Prostate gland (tissue), 2 donors: Measurements from ENCODE around the gene ARRDC3. TPM values are rescaled to one million over a fixed set of nuclear protein-coding genes. Genes with fewer than 3 reads are reported as not detected.
"Not testable (repeated sequence)": the region's sequence is repeated elsewhere in the genome, so short reads cannot be mapped to it uniquely, and the experiment has no call there.

Source experiments
- DNase-seq: peaks from one replicate; pipeline ENCODE4 v3.0.0-alpha.2; 2019; ENCODE audit warnings: low spot score
- H3K27ac ChIP-seq, 2 donors: fragments of 200-600 bp; sonication (generic); 2 replicates each; pipeline ENCODE4 v1.5.1; 2017 to 2019
- H3K27me3 ChIP-seq: fragments of 200-600 bp; sonication (generic); replicated peaks from 2 replicates; pipeline ENCODE4 v1.5.1; 2019; ENCODE audit not compliant: insufficient read depth
- H3K36me3 ChIP-seq, 2 donors: fragments of 200-600 bp; sonication (generic); 1 replicate in 1 of 2; 2 replicates in 1 of 2; pipeline versions ENCODE4 v1.5.1 to v1.8.1; 2017 to 2019
- H3K4me1 ChIP-seq: fragments of 200-600 bp; sonication (generic); replicated peaks from 2 replicates; pipeline ENCODE4 v1.5.1; 2019
- H3K4me3 ChIP-seq, 2 donors: fragments of 200-600 bp; sonication (generic); 2 replicates each; pipeline ENCODE4 v1.5.1; 2017 to 2019
- H3K9me3 ChIP-seq: fragments of 200-600 bp; sonication (generic); 2 replicates; pipeline ENCODE4 v1.5.1; 2017
- POLR2A ChIP-seq: fragments of 450-650 bp; IDR thresholded peaks from one replicate; pipeline ENCODE4 v1.6.1; 2016; ENCODE audit warnings: antibody characterized with exemption, mild to moderate bottlenecking
- POLR2AphosphoS5 ChIP-seq: sonication (generic); formaldehyde crosslinking; IDR thresholded peaks from one replicate; pipeline ENCODE4 v1.6.1; 2017; ENCODE audit warnings: antibody characterized with exemption
- WGBS: methylation state at CpG from one replicate; pipeline ENCODE4 v1.1.5; 2018; 5-methylcytosine and 5-hydroxymethylcytosine counted together
- intact Hi-C: fragments of 100-400 bp; cut with DNase I; formaldehyde crosslinking; loops from one replicate; pipeline ENCODE4 v1.14.2; 2022
- total RNA-seq, 2 donors: library from RNA; depleted of rRNA; stranded (reverse); fragments of >200 nt; gene quantifications; one replicate each; pipeline ENCODE4 v1.1.0, GENCODE V29; 2016
- TF ChIP-seq, protein P1 (sequence below), 4 experiments: fragments of 200-600 bp in 2 of 4; fragments of 450-650 bp in 2 of 4; sonication (generic) in 2 of 4; IDR thresholded peaks; 1 replicate in 3 of 4; 2 replicates in 1 of 4; pipeline ENCODE4 v1.5.1; 2016 to 2019; ENCODE audit warnings: antibody characterized with exemption in 4 of 4, mild to moderate bottlenecking in 2 of 4, moderate library complexity in 2 of 4

Gene ARRDC3
- total RNA-seq, 2 donors from 2014 or later: 31.4 to 54.9 TPM

- DNase-seq: no peak
- intact Hi-C loops: no loop called here
- H3K27ac ChIP-seq: no peak overlapping the region
- WGBS: 96% methylated on average over 5 of the region's 5 CpGs
- no peaks in the 10 kb centered on the region for H3K4me1 ChIP-seq
- H3K27me3 ChIP-seq: no peaks in the 10 kb centered on the region
- TF ChIP-seq POLR2AphosphoS5: no peak
- no peaks in the 10 kb centered on the region for H3K9me3 ChIP-seq
- H3K36me3 ChIP-seq: no peaks in the 10 kb centered on the region
- no peak overlapping the region for H3K4me3 ChIP-seq
These were observed 5.2 kb upstream of the ARRDC3 start for GRCh38 chr5:91388362-91388761.

- no peak overlapping the region for H3K27ac ChIP-seq
These were observed 3.0 kb upstream of the ARRDC3 start for GRCh38 chr5:91386120-91386519.

DNA sequence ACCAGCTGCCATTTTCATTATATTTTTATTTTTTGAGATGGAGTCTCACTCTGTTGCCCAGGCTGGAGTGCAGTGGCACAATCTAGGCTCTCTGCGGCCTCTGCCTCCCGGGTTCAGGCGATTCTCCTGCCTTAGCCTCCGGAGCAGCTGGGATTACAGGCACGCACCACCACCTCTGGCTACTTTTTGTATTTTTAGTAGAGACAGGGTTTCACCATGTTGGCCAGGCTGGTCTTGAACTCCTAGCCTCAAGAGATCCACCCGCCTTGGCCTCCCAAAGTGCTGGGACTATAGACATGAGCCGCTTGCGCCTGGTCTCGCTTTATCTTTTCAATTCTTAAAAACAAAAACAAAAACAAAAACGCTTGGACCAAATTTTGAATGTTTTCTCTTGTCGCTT lies 2.5 kb upstream of the ARRDC3 start:
- H3K4me1 ChIP-seq, DNase-seq, H3K36me3 ChIP-seq, H3K27ac ChIP-seq, H3K4me3 ChIP-seq, H3K9me3 ChIP-seq, H3K27me3 ChIP-seq: not testable (repeated sequence)
- intact Hi-C loops: loop anchor here (2.0 kb wide), 1 partner anchor 519 kb away; no protein-coding TSS in a partner anchor
- WGBS: 92% methylated on average over 11 of the region's 11 CpGs

More at GRCh38 chr5:91386120-91386519, 3.0 kb upstream of the ARRDC3 start:
- TF ChIP-seq POLR2AphosphoS5 (no peak), POLR2A (no peak)
- TF ChIP-seq, protein P1, sequence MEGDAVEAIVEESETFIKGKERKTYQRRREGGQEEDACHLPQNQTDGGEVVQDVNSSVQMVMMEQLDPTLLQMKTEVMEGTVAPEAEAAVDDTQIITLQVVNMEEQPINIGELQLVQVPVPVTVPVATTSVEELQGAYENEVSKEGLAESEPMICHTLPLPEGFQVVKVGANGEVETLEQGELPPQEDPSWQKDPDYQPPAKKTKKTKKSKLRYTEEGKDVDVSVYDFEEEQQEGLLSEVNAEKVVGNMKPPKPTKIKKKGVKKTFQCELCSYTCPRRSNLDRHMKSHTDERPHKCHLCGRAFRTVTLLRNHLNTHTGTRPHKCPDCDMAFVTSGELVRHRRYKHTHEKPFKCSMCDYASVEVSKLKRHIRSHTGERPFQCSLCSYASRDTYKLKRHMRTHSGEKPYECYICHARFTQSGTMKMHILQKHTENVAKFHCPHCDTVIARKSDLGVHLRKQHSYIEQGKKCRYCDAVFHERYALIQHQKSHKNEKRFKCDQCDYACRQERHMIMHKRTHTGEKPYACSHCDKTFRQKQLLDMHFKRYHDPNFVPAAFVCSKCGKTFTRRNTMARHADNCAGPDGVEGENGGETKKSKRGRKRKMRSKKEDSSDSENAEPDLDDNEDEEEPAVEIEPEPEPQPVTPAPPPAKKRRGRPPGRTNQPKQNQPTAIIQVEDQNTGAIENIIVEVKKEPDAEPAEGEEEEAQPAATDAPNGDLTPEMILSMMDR (IDR thresholded peaks at IDR 0.05): no peak
- intact Hi-C loops: no loop called here
- Histone ChIP-seq H3K4me3 (no peak overlapping the region), H3K27me3 (no peaks in the 10 kb centered on the region), H3K9me3 (no peaks in the 10 kb centered on the region), H3K4me1 (no peaks in the 10 kb centered on the region), H3K36me3 (no peaks in the 10 kb centered on the region)
- DNase-seq: no peak
- WGBS: 45% methylated on average over 2 of the region's 2 CpGs

GRCh38 chr5:91384671-91385430 lies 1.7 kb upstream of the ARRDC3 start:
- intact Hi-C loops: loop anchor here (1.0 to 5.0 kb wide), 5 partner anchors 73 to 518 kb away; no protein-coding TSS in a partner anchor
- H3K4me3 ChIP-seq: no peak overlapping the region
- no peaks in the 10 kb centered on the region for H3K4me1 ChIP-seq
- H3K9me3 ChIP-seq: no peaks in the 10 kb centered on the region
- no peaks in the 10 kb centered on the region for H3K27me3 ChIP-seq
- H3K27ac ChIP-seq: peak overlapping the region; percentile 99 to 100
- peak; percentile 76 for DNase-seq
- TF ChIP-seq POLR2A: no peak
- TF ChIP-seq, protein P1 (IDR thresholded peaks at IDR 0.05): peak; percentile 96 to 100 (median 100)
- peak; percentile 67 for TF ChIP-seq POLR2AphosphoS5
- no peaks in the 10 kb centered on the region for H3K36me3 ChIP-seq
- WGBS: 6% methylated on average over 6 of the region's 6 CpGs

DNA sequence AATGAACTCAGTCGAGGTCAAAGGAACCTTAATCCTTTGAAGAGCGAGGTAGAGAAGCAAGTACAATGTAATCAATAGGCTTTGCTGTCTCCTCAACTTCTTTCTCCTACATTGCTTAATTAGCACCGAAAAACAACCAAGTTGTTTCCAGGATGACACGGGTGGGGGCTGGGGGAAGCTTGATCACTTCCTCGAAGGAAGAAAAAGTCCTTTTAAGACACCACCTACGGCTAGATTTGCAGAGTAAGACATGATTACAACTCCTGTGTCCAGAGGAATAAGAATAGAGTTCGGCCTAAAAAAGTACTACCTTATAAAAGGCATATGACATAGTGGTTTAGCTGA lies 811 bp upstream of the ARRDC3 start:
- Histone ChIP-seq H3K4me3 (peak overlapping the region; percentile 70 to 81), H3K27ac (peak overlapping the region; percentile 99 to 100), H3K4me1 (no peaks in the 10 kb centered on the region), H3K9me3 (no peaks in the 10 kb centered on the region), H3K27me3 (no peaks in the 10 kb centered on the region), H3K36me3 (no peaks in the 10 kb centered on the region)
- TF ChIP-seq, protein P1 (IDR thresholded peaks at IDR 0.05): no peak
- TF ChIP-seq POLR2A (no peak), POLR2AphosphoS5 (no peak)
- no peak for DNase-seq
- 2% methylated on average over 7 of the region's 7 CpGs for WGBS
- intact Hi-C loops: loop anchor here (1.0 to 5.0 kb wide), 7 partner anchors 72 to 517 kb away; no protein-coding TSS in a partner anchor
